Muscle of back (tissue), 11 donors: ENCODE measurements around the gene LIN7C. TPM values are rescaled to one million over a fixed set of nuclear protein-coding genes. Genes with fewer than 3 reads are reported as not detected.
"Not testable (repeated sequence)": the region's sequence is repeated elsewhere in the genome, so short reads cannot be mapped to it uniquely, and the experiment has no call there.

Experiments used
- DNase-seq, 3 donors: peaks; one replicate each; pipeline versions ENCODE4 v3.0.0 to v3.0.0-alpha.2; 2013
- polyA plus RNA-seq, 10 donors: library from polyadenylated mRNA; unstranded; fragments of 120-200 nt; gene quantifications; one replicate each; pipeline ENCODE4 v1.2.1, GENCODE V29; 2013; ENCODE audit not compliant: insufficient read length in 10 of 10

The LIN7C gene
- polyA plus RNA-seq, 10 donors: 8.9 to 17.7 (median 13.4) TPM

DNA sequence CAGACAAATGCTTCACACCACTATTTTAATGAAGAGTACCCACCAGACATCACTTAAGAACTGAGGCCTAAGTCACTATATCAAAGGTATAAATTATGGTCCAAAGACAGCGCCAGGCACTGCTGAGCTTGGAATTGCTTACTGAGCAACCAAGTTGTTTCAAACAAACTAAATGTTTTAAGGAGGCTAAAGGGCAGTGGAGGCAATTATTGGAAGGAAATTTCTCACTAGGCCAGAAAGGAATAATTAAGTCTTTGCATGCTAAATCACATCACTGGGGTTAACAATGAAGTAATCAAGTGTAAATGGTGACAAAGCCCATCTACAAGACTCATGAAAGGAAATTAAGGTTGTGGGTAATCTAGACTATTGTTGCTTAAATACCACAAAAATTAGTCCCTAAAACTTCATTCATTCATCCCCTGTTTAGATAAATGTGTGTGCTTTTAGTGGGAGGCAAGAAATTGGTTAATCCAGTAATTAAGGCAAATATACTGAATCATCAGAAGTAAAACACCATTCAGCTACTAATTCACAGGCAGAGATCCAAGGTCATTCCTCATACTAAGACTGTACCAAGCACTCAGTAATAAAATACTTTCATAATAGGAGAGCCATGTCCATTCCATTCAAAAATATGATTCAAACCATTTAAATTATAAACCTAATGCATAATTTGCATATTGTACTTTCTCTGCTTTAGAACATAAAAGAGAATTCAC is 55.2 kb downstream of the LIN7C start:
- DNase-seq: no peak

DNA sequence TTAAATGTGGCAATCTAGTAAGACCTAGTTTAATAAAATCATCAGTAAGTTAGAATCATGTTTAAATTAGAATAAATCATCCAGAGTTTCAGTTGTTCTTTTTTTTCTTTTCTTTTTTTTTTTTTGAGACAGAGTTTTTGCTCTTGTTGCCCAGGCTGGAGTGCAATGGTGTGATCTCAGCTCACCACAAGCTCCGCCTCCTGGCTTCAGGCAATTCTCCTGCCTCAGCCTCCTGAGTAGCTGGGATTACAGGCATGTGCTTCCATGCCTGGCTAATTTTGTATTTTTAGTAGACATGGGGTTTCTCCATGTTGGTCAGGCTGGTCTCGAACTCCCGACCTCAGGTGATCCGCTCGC is 58.4 kb downstream of the LIN7C start:
- not testable (repeated sequence) for DNase-seq

DNA sequence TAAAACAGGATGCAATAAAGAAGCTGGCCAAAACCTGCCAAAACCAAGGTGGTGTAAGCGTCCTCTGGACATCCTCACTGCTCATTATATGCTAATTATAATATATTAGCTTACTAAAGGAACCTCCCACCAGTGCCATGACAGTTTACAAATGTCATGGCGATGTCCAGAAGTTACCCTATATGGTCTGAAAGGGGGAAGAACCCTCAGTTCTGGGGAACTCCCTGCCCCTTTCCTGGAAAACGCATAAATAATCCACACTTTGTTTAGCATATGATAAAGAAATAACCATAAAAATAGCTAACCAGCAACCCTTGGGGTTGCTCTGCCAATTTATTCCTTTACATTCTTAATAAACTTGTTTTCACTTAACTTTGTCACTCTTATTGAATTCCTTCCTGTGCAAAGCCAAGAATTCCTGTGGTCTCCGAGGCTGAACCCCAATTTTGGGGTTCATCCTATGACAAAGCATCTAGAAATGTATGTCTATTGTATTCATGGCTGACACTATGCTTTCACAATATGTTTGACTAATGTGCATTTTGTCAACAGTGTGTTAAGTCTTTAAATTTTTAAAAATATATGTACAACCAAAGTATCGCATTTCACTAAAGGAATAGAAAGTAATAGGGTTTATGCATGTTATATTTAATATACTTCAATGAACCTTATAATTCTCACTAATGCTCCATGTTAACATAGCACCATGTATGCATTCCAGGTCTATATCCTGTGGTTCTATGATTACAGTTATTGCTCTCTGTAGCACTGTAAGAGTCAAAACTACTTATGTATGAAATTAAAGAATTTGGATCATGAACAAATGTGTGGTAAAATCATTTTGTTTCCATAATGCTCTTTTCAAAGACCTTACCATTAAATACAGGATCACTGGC is 59.0 kb downstream of the LIN7C start:
- DNase-seq: peak in 1 of 3 donors; percentile 53

DNA sequence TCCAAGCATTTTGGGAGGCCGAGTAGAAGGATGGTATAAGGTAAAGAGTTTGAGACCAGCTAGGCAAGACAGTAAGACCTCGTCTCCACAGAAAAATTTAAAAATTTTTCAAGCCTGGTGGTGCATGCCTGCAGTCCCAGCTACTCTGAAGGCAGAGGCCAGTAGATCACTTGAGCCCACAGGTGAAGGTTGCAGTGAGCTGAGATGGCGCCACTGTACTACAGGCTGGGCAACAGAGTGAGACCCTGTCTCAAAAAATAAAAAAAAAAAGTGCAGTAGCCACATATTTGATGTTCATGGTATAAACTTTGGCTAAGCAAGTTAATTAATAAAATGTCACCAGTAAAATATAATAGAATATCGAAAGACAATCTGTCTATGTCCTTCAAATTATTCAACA is 60.9 kb downstream of the LIN7C start:
- DNase-seq: no peak

DNA sequence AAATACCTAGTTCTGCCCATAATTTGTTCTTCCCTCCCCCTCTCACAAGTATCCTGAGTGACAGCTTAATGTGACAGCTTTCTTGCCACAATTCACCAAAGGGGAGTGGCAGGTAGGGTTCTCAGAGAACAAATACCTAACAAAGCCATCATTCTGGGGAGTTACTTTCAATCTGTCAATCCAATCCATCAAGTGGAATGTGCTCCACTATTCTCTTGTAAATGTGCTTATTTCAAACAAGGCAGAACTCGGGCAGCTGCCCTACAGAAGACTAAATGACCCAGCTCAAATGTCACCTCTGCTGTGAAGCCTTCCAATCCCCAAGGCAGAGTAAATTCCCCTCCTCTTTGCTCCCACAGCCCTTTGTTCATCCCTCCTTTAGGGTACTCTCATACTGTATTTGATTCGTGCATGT is 61.8 kb downstream of the LIN7C start:
- DNase-seq: no peak

Other genes with a start within 250 kb of the LIN7C start
- gene CCDC34, start 143.6 kb downstream of the LIN7C start, polyA plus RNA-seq: 10 to 100 TPM; 11.0 to 29.5 (median 15.5) TPM
- gene LGR4, start 34.0 kb downstream of the LIN7C start, polyA plus RNA-seq: 10 to 100 TPM; 26.3 to 41.0 (median 28.5) TPM
- gene BDNF, start 193.7 kb upstream of the LIN7C start, polyA plus RNA-seq: 1 to 10 TPM in 8 of 10 donors, under 1 TPM in 2; 0.83 to 2.3 (median 1.3) TPM